Keratinocyte (primary cell): ENCODE measurements around the gene TBXAS1. TPM values are rescaled to one million over a fixed set of nuclear protein-coding genes. Genes with fewer than 3 reads are reported as not detected.

Source experiments
- DNase-seq: peaks from one replicate; pipeline ENCODE4 v3.0.0-alpha.2; 2011; ENCODE audit warnings: low read depth, missing footprints, low spot score
- FAIRE-seq: peaks from 2 replicates; lab custom pipeline; 2011; peaks lifted over from hg19 to GRCh38; lab: Jason Lieb, UNC
- H2AFZ ChIP-seq: 2 replicates; pipeline ENCODE4 v1.6.0; 2012; ENCODE audit warnings: low read length, control low read depth, inconsistent platforms; ENCODE audit not compliant: control insufficient read depth
- H3K27ac ChIP-seq: 2 replicates; pipeline ENCODE4 v1.5.1; 2011; ENCODE audit warnings: low read length; ENCODE audit not compliant: control insufficient read depth, insufficient read depth
- H3K27me3 ChIP-seq: 3 replicates; pipeline ENCODE4 v1.6.0; 2011; ENCODE audit warnings: low read length; ENCODE audit not compliant: control insufficient read depth, insufficient read depth; ENCODE audit errors: extremely low read depth
- H3K36me3 ChIP-seq, 2 experiments: 2 replicates in 1 of 2; 3 replicates in 1 of 2; pipeline ENCODE4 v1.5.1; 2011; ENCODE audit warnings: low read length in 2 of 2, mild to moderate bottlenecking in 1 of 2; ENCODE audit not compliant: control insufficient read depth in 2 of 2, insufficient read depth in 2 of 2; ENCODE audit errors: extremely low read depth in 1 of 2
- H3K4me1 ChIP-seq: 3 replicates; pipeline ENCODE4 v1.5.1; 2011; ENCODE audit warnings: low read length; ENCODE audit not compliant: control insufficient read depth, insufficient read depth; ENCODE audit errors: extremely low read depth
- H3K4me2 ChIP-seq: 3 replicates; pipeline ENCODE4 v1.6.0; 2011; ENCODE audit warnings: low read depth, low read length; ENCODE audit not compliant: control insufficient read depth, insufficient read depth; ENCODE audit errors: extremely low read depth
- H3K4me3 ChIP-seq, 3 experiments: fragments of 200-600 bp in 1 of 3; sonication (generic) in 1 of 3; 2 replicates in 2 of 3; 3 replicates in 1 of 3; pipeline ENCODE4 v1.5.1; 2011 to 2016; ENCODE audit warnings: low read length in 3 of 3, mild to moderate bottlenecking in 3 of 3, control low read depth in 2 of 3, inconsistent platforms in 1 of 3, low read depth in 1 of 3, mixed read lengths in 1 of 3, mixed run types in 1 of 3, moderate library complexity in 1 of 3; ENCODE audit not compliant: control insufficient read depth in 2 of 3, insufficient read depth in 2 of 3; ENCODE audit errors: extremely low read depth in 1 of 3
- H3K79me2 ChIP-seq: 2 replicates; pipeline ENCODE4 v1.6.0; 2012; ENCODE audit warnings: low read length; ENCODE audit not compliant: control insufficient read depth, insufficient read depth
- H3K9ac ChIP-seq: 3 replicates; pipeline ENCODE4 v1.6.0; 2011; ENCODE audit warnings: low read length; ENCODE audit not compliant: control insufficient read depth, insufficient read depth; ENCODE audit errors: extremely low read depth
- H3K9me1 ChIP-seq: 3 replicates; pipeline ENCODE4 v1.6.0; 2011; ENCODE audit warnings: low read length; ENCODE audit not compliant: control insufficient read depth, insufficient read depth; ENCODE audit errors: extremely low read depth
- H3K9me3 ChIP-seq: 2 replicates; pipeline ENCODE4 v1.5.1; 2012; ENCODE audit warnings: low read depth, low read length; ENCODE audit not compliant: control insufficient read depth
- H4K20me1 ChIP-seq: 3 replicates; pipeline ENCODE4 v1.6.0; 2011; ENCODE audit warnings: low read length; ENCODE audit not compliant: control insufficient read depth, insufficient read depth; ENCODE audit errors: extremely low read depth
- EZH2 ChIP-seq: IDR thresholded peaks from one replicate; pipeline ENCODE4 v1.6.1; 2012; ENCODE audit warnings: inconsistent platforms, mild to moderate bottlenecking, low read length, moderate library complexity
- dilution Hi-C: fragments of 300-500 bp; cut with MboI; formaldehyde crosslinking; loops from one replicate; pipeline ENCODE4 v1.7.0; 2020; ENCODE audit warnings: low sequenced_read_pairs; ENCODE audit not compliant: extremely low pct_ligation_motif_present
- polyA plus RNA-seq, 5 experiments: library from polyadenylated mRNA; depleted of rRNA in 3 of 5; stranded (reverse) in 3 of 5; stranded (forward) in 1 of 5; unstranded in 1 of 5; fragments of >200 nt; gene quantifications; 1 replicate in 1 of 5; 2 replicates in 3 of 5; 3 replicates in 1 of 5; pipeline versions ENCODE4 v1.2.1 to v1.2.3, GENCODE V29; 2011 to 2012; ENCODE audit warnings: missing spikeins in 2 of 5, low read depth in 1 of 5, low replicate concordance in 1 of 5
- TF ChIP-seq, protein P1 (sequence below), 3 experiments: IDR thresholded peaks in 1 of 3; conservative IDR thresholded peaks in 1 of 3; optimal IDR thresholded peaks in 1 of 3; 2 replicates in 2 of 3; 3 replicates in 1 of 3; pipeline versions ENCODE3 to v1.5.1; 2011; ENCODE audit warnings: low read length in 3 of 3, mild to moderate bottlenecking in 3 of 3, moderate library complexity in 2 of 3, control low read depth in 1 of 3, inconsistent platforms in 1 of 3; ENCODE audit not compliant: insufficient read depth in 2 of 3; ENCODE audit errors: extremely low read depth in 1 of 3

Gene TBXAS1
- polyA plus RNA-seq, 1 donor (not counting 4 experiments of a cell fraction or from before 2014, with no cell fraction given): 2.9 TPM

DNA sequence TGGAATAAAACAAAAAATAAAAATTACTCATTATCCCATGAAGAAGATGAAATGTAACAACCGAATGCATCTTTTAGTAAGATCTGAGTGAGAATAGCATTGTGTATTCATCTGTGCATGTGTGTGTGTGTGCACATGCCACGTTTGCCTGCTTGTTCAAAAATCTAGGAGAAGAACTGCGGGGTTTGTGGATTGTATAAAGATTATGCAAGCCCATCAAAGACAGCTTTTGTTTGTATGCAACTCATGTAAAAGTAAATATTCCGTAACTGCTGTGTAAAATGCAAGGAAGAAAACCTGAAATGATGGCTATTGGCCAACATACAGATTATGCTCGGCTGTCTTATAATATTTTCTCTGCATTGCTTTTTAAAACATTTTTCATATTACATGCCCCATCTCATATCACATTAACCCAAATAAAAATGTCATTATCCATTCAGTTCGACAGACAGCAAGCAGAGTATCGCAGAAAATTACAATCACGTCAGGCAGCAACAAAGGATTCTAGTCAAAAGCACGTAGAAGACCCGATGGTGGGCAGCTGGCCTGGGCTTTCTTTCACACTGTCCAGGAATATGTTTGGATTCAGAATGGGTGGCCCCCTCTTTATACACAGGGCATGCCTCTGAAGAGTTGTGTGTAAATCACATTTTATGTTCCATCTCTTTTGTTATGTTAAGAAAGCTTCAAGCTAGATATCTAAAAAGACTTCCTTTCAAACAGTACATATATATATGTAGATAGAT is 119.7 kb downstream of the TBXAS1 start:
- Histone ChIP-seq H3K9me3 (peaks cover 5% of the 10 kb centered on the region), H3K27me3 (peaks cover 9% of the 10 kb centered on the region), H3K4me3 (no peak overlapping the region), H3K79me2 (no peaks in the 10 kb centered on the region), H3K27ac (no peak overlapping the region), H2AFZ (no peak overlapping the region), H4K20me1 (no peaks in the 10 kb centered on the region), H3K4me2 (no peak overlapping the region), H3K9me1 (no peaks in the 10 kb centered on the region), H3K36me3 (no peaks in the 10 kb centered on the region), H3K4me1 (no peaks in the 10 kb centered on the region), H3K9ac (no peak overlapping the region)
- dilution Hi-C loops: no loop called here
- DNase-seq: no peak
- no peak for TF ChIP-seq EZH2
- TF ChIP-seq, protein P1, sequence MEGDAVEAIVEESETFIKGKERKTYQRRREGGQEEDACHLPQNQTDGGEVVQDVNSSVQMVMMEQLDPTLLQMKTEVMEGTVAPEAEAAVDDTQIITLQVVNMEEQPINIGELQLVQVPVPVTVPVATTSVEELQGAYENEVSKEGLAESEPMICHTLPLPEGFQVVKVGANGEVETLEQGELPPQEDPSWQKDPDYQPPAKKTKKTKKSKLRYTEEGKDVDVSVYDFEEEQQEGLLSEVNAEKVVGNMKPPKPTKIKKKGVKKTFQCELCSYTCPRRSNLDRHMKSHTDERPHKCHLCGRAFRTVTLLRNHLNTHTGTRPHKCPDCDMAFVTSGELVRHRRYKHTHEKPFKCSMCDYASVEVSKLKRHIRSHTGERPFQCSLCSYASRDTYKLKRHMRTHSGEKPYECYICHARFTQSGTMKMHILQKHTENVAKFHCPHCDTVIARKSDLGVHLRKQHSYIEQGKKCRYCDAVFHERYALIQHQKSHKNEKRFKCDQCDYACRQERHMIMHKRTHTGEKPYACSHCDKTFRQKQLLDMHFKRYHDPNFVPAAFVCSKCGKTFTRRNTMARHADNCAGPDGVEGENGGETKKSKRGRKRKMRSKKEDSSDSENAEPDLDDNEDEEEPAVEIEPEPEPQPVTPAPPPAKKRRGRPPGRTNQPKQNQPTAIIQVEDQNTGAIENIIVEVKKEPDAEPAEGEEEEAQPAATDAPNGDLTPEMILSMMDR (optimal IDR thresholded peaks at IDR 0.05 in 1 of 3, IDR thresholded peaks at IDR 0.05 in 1 of 3, conservative IDR thresholded peaks at IDR 0.05 in 1 of 3; ENCODE audit: extremely low read depth in 1 of 3, insufficient read depth in 2 of 3, low read length in 3 of 3): no peak
- no peak for FAIRE-seq

- H3K9ac ChIP-seq: no peak overlapping the region
- H3K79me2 ChIP-seq: no peaks in the 10 kb centered on the region
- dilution Hi-C loops: no loop called here
- peaks cover under 1% of the 10 kb centered on the region for H3K27me3 ChIP-seq
- no peaks in the 10 kb centered on the region for H3K4me1 ChIP-seq
- H2AFZ ChIP-seq: no peak overlapping the region
- no peaks in the 10 kb centered on the region for H3K36me3 ChIP-seq
- no peaks in the 10 kb centered on the region for H3K9me1 ChIP-seq
- no peak overlapping the region for H3K4me3 ChIP-seq
- peaks cover 5% of the 10 kb centered on the region for H3K9me3 ChIP-seq
- H3K4me2 ChIP-seq: no peak overlapping the region
- H3K27ac ChIP-seq: no peak overlapping the region
- no peak for FAIRE-seq
- no peak for TF ChIP-seq EZH2
- TF ChIP-seq, protein P1 (optimal IDR thresholded peaks at IDR 0.05 in 1 of 3, IDR thresholded peaks at IDR 0.05 in 1 of 3, conservative IDR thresholded peaks at IDR 0.05 in 1 of 3; ENCODE audit: extremely low read depth in 1 of 3, insufficient read depth in 2 of 3, low read length in 3 of 3): no peak
- no peak for DNase-seq
- H4K20me1 ChIP-seq: no peaks in the 10 kb centered on the region
These were observed 120.6 kb downstream of the TBXAS1 start for GRCh38 chr7:139949629-139950028.
